ENCODE data around the gene WDR7. TPM values are rescaled to one million over a fixed set of nuclear protein-coding genes. Genes with fewer than 3 reads are reported as not detected.

Gene WDR7
- total RNA-seq, 1 experiment from 2014 or later, result 5.1 TPM

GRCh38 chr18:56721031-56721430, 69.9 kb downstream of the WDR7 start:
- DNase-seq (ENCODE audit: extremely low read depth, low read depth), result no peak

DNA sequence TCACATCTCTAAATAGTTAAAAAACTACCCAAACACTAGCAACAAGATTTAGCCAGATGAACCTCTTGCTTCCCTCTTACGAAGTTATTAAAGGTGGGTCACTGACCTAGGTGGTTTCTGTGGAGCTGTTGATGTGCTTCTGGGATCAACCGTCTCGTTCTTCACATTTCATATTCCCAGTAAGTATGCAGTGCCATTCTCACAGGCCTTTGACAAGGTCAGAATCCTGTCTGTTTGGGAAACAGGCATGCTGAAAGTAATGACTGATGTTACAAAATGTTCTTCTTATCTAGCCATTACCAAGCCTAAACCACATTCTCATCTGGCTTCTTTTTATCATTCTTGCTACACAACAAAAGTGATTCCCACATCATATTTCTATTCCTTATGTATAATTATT, 70.3 kb downstream of the WDR7 start:
- no peak for DNase-seq (ENCODE audit: extremely low read depth, low read depth)

GRCh38 chr18:56722518-56722917, 71.4 kb downstream of the WDR7 start:
- no peak for DNase-seq (ENCODE audit: extremely low read depth, low read depth)

DNA sequence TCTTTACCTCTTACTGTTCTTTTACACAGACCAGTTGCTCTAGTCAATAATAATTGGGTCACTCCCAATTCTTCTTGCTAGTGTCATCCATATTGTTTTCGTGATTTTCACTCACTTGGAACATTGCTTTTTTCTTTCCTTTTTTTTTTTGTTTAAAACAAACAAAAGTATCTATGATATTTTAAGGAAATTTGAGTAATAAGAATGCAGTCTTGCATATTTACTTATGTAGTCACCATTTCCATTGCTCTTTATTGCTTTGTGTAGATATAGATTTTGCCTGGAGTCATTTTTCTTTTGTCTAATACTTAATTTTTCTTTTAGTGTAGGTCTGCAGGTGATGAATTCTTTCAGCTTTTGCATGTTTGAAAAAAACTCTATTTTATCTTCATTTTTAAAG, 71.9 kb downstream of the WDR7 start:
- no peak for DNase-seq (ENCODE audit: extremely low read depth, low read depth)

DNA sequence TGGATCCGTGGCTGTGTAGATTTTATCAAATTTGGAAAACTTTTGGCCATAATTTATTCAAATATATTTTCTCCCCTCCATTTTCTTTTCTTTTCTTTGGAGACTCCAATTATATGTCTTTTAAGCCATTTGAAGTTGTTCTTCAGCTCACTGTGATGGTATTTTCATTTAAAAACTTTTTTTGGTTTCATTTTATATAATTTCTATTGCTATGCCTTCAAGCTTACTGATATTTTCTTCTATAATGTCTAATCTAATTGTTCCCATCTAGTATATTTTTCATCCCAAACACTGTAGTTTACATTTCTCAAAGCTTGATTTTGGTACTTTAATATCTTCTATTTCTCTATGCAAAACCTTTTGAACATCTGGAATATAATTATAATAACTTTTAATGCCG, 72.5 kb downstream of the WDR7 start:
- no peak for DNase-seq (ENCODE audit: extremely low read depth, low read depth)

DNA sequence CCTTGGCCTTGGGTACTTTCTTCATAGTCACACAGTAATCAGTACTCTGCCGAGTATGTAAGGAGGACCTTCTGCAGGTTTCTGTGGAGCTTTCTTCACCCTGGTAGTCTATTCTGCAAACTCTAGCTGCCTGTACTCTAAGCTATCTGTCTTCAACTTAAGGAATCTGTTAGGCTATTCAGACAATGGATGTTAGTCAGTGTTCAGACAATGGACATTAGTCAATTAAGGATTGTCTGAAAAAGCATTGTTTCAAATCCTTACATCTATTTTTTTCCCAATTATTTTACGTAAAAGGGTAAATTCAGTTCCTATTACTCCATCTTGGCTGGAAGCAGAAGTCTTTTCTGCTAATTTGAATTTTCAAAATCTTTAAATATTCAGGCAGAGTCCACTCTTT, 75.7 kb downstream of the WDR7 start:
- no peak for DNase-seq (ENCODE audit: extremely low read depth, low read depth)

- no peak for DNase-seq (ENCODE audit: extremely low read depth, low read depth)
Observed at GRCh38 chr18:56727399-56727798, 76.2 kb downstream of the WDR7 start.

DNA sequence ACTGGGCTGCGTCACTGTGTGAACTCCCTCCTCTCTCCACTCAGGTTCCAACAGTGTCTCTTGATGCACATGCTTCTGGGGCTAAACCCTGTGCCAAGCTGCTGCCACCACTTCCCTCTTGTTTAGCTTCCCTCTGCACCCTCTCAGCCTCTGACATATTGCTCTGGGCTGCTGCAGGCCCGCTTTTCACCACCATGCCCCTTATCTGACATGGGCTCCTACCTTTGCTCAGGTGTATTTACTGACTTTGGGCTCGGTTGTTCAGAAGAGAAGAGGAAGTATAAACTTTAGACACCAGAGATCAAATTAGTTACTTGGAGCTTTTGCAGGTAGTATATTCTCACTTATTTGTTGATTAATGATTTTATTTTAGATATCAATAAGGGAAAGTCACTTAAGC, 77.6 kb downstream of the WDR7 start:
- no peak for DNase-seq (ENCODE audit: extremely low read depth, low read depth)

DNA sequence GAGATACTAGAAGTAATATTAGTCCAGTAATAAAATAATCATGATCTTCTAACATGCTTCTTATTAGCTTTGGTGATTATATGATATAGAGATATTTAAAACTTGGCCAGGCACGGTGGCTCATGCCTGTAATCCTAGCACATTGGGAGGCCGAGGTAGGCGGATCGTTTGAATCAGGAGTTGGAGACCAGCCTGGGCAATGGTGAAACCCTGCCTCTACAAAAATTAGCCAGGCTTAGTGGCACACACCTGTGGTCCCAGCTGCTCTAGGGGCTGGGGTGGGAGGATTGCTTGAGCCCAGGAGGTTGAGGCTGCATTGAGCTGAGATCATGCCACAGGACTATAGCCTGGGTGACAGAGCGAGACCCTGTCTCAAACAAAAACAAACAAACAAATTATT, 87.0 kb downstream of the WDR7 start:
- DNase-seq (ENCODE audit: extremely low read depth, low read depth), result no peak

DNA sequence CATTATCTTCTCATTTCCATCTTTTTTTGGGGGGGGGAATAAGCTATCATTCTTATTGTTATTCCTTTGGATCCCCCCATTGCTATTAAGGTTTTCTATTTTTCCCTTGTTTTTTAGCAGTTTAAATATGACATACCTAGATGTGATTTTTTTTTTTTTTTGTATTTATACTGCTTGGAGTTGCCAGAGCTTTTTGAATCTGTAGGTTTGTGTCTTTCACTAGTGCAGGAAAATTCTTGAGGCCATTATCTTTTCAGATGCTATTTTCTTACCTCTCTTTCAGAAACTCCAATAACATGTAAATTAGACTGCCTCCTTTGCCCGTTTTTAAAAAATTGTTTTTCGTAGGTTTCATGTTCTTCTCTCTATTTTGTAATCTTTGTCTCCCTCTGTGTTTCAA, 88.6 kb downstream of the WDR7 start:
- no peak for DNase-seq (ENCODE audit: extremely low read depth, low read depth)

- no peak for DNase-seq (ENCODE audit: extremely low read depth, low read depth)
Observed at GRCh38 chr18:56740645-56741044, 89.5 kb downstream of the WDR7 start.

DNA sequence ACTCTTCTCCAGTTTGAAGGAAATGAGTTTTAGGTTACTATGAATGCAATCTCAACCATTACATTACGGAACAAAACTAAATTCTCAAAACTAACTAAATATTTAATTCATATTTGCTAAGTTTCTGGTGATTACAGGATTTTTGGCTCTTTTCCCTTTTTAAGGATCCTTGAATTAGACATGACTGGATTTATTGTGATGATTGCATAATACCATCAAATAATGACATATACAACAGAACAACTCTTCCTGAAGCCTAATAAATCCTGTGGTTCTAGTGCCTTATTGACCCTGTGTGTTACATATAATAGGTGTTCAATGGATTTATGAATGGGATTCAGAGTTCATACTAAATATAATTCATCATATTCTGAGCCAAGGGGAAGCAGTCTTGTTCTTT, 90.5 kb downstream of the WDR7 start:
- no peak for DNase-seq (ENCODE audit: extremely low read depth, low read depth)

DNA sequence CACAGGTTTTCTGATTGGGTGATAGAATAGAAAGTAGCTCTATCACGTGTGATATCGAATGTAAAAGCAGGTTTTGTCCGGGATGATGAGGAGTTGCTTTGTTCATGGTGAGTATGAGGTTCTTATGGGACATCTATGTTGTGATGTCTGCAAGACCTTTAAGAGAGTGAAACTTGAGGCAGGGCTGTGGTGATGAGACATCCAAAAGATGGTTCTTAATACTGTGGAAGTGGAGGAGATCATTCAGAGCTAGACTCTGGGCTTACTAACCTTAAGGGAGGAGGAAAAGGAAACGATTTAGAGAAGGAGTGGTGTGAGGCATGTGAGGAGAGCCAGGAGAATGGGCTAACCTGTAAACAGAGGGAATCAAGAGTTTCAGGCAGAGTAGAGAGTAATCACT, 92.0 kb downstream of the WDR7 start:
- DNase-seq (ENCODE audit: extremely low read depth, low read depth), result no peak

DNA sequence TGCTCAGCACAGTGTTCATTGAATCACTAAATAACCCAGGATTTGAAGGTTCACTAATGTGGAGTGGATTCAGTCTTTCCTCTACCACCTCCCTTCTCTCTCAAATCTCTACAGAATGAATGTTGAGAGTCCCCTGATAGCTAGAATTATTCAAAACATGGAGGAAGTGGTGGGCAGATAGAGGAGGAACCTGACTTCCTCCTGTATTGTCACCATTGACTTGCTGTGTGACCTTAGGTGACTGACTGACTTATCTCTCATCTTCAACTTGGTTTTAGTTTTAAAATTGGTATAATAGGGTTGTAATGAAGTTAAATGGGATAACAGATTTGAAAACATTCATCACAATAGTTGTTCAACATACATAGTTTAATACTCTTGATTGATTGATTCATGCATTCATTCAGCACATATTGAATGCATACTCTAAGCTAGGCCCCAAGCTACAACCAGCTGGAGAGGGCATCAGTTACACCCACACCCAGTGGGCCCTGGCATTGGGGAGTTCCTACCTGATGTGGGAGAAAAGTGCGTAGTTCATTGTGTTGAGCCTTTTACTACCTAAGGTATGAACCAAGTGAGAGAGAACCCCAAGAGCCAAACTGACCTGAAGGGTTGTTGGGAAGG, 96.0 kb downstream of the WDR7 start:
- no peak for DNase-seq (ENCODE audit: extremely low read depth, low read depth)

DNA sequence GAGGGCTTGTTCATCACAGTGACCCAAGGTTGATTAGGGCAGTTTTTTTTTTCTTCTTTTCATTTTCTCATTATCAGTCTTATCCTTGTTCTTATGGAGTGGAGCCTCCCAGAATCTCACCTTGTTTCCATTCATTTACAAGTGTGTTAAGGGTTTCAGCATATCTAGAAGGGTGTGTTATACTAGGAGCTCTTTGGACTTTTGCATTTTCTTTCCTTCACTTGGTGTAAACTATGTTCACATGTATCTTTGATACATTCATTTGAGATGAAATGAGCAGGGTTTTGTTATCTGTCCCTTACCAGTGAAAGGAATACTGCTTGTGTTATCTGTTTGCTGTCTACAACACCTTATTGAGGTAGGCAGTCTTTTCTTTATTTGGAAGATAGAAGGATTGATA, 96.7 kb downstream of the WDR7 start:
- DNase-seq (ENCODE audit: extremely low read depth, low read depth), result no peak

DNA sequence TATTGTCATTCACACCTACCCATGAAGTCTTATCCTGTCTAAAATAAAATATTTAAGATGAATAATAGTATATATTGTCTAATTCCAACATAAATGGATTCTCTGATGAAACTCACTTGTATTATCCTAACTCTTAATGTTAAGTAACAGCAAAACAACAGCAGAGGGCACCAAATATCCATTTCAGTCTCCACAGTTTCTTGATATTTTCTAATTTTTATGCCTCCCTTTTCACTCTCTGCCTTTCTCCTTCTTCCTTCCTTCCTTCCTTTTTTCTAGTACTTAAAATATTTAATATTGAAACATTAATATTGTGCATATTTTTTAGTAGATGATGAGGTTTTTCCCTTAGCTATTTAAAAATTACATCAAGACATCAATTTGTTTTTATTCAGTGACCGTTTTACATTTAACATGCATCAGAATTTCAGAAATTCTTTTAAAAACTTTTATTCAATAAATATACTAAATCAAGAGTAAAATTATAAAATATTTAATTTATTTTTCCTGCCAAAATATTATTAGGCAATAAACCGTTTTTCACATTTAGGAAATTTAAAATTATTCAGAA, 97.6 kb downstream of the WDR7 start:
- DNase-seq (ENCODE audit: extremely low read depth, low read depth), result peak; percentile 23

- DNase-seq (ENCODE audit: extremely low read depth, low read depth), result no peak
Observed at GRCh38 chr18:56756966-56757365, 105.8 kb downstream of the WDR7 start.

GRCh38 chr18:56770097-56770496, 118.9 kb downstream of the WDR7 start:
- no peak for DNase-seq (ENCODE audit: extremely low read depth, low read depth)

GRCh38 chr18:56770873-56771272, 119.7 kb downstream of the WDR7 start:
- DNase-seq (ENCODE audit: extremely low read depth, low read depth), result no peak

DNA sequence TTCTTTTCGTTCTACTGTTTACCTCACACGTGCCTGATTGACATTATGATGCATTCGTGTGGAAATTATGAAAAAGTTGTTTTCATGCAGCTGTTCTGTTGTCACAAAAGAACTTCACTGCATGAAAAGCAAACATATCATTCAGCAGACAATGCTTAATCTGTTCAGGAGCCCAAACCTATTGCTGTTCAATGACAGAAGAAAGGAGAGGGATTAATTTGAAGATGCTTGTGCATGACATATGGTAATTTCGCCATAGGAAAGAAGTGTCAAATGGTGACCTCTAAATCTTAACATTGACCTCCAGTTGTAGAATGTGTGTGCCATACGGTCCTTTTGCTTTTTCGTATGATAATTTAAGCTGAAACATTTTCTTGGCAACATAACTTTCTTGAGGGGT, 124.5 kb downstream of the WDR7 start:
- DNase-seq (ENCODE audit: extremely low read depth, low read depth), result no peak

GRCh38 chr18:56787390-56787789, 136.2 kb downstream of the WDR7 start:
- no peak for DNase-seq (ENCODE audit: extremely low read depth, low read depth)

- peak; percentile 38 for DNase-seq (ENCODE audit: extremely low read depth, low read depth)
Observed at GRCh38 chr18:56789004-56789888, 138.1 kb downstream of the WDR7 start.
